Measurements from ENCODE around the gene RASSF5.

DNA sequence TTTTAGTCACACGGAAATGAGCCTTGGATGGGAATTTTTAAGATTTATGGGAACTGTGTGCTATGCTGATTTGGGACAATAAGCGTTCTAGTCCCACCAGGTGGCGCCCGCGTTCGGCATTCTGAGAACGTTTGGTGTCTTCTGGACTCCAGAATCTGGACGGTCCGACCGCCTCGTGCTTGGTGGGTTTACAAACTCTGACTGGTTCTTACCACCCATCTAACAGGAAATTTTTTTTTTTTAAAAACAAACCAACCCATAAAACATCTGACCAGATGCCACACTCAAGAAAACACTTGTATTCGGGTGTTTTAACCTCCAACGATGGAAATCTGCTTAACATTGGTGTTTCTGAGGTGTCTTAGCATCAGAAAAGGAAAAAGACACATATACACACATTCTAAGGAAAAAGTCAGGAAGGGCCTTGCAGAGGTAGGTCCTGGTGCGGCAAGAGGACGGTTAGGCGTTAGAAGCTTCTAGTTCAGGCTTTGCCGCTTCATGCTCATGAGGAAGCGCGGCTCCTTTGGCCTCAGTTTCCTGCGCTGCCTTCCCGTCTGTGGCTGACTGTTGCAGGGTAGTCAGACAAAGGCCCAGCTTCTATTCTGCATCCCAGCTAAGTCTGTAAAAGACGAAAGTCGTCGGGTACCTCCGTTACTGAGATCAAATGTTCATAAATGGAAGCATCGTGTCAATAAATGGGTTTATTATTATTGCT is 127.2 kb downstream of the RASSF5 start:
- TF ChIP-seq POLR2AphosphoS5 (IDR thresholded peaks at IDR 0.05; ENCODE audit: borderline replicate concordance, low read depth, low read length) = peak; percentile 26; the same call in 1 of the 2 replicates
- no peak for TF ChIP-seq EZH2 (IDR thresholded peaks at IDR 0.05)
- no peak for TF ChIP-seq FOXP2 (optimal IDR thresholded peaks at IDR 0.05; ENCODE audit: control extremely low read depth, extremely low read length, insufficient read depth)

Data from SK-N-MC (cell line).